GM12875 (cell line): Measurements from ENCODE around the gene TRPV2.

Experiments
- H3K4me3 ChIP-seq: one replicate; pipeline ENCODE4 v1.5.1; 2011; ENCODE audit warnings: low read depth, low read length, control low read depth
- CTCF ChIP-seq: IDR thresholded peaks from 2 replicates; pipeline ENCODE4 v1.5.1; 2011; ENCODE audit warnings: low read depth, mild to moderate bottlenecking, control low read depth, inconsistent platforms, low read length, moderate library complexity, borderline replicate concordance; ENCODE audit not compliant: insufficient read depth

The TRPV2 gene

GRCh38 chr17:16415031-16415924 lies at the start of gene TRPV2:
Gene TRPV2 (plus strand): TSS chr17:16415571. CDS start chr17:16417669, 2,098 bp downstream.
- peak within 1 kb of the TSS; percentile 81 for H3K4me3 ChIP-seq
- peak; percentile 90 for TF ChIP-seq CTCF

GRCh38 chr17:16371742-16372141 lies 43.6 kb upstream of the TRPV2 start:
- TF ChIP-seq CTCF, result no peak
- no peak overlapping the region for H3K4me3 ChIP-seq

- H3K4me3 ChIP-seq, result no peak overlapping the region
- no peak for TF ChIP-seq CTCF
Measured at GRCh38 chr17:16374146-16374938, 41.0 kb upstream of the TRPV2 start.

GRCh38 chr17:16377941-16378341 lies 37.4 kb upstream of the TRPV2 start:
- no peak overlapping the region for H3K4me3 ChIP-seq
- no peak for TF ChIP-seq CTCF

GRCh38 chr17:16378636-16379282 lies 36.6 kb upstream of the TRPV2 start:
- H3K4me3 ChIP-seq, result no peak overlapping the region
- TF ChIP-seq CTCF, result no peak

GRCh38 chr17:16379654-16380053 lies 35.7 kb upstream of the TRPV2 start:
- H3K4me3 ChIP-seq, result no peak overlapping the region
- no peak for TF ChIP-seq CTCF
